HepG2 (cell line): ENCODE data around the gene GPATCH2. TPM values are rescaled to one million over a fixed set of nuclear protein-coding genes. Genes with fewer than 3 reads are reported as not detected.

Source experiments
- ATAC-seq: fragments of 200-7000 bp; cut with Tn5 transposase; 3 replicates; pipeline ENCODE4 v1.9.1; 2020; ENCODE audit warnings: mild to moderate bottlenecking, moderate library complexity
- BruUV-seq: library from RNA; stranded (reverse); fragments of 400-500 nt; replicated peaks from 2 replicates; lab custom pipeline; 2021; lab: Mats Ljungman, UMichigan
- CTCF ChIA-PET: fragments of 300-600 bp; formaldehyde crosslinking; extraction: SDS; loops from one replicate; lab custom pipeline; 2021; ENCODE audit warnings: low total read pairs, inconsistent platforms, low intra/inter-chr PET ratio; lab: Yijun Ruan, JAX
- POLR2A ChIA-PET: fragments of 350-600 bp; sonication (Branson Sonifier 250); formaldehyde crosslinking; loops from one replicate; lab custom pipeline; 2020; ENCODE audit warnings: antibody characterized with exemption, inconsistent platforms; lab: Yijun Ruan, JAX
- DNase-seq: peaks from one replicate; pipeline ENCODE4 v3.0.0-alpha.2; 2015; ENCODE audit warnings: low spot score
- FAIRE-seq: peaks from 3 replicates; lab custom pipeline; 2011; peaks lifted over from hg19 to GRCh38; lab: Jason Lieb, UNC
- H2AFZ ChIP-seq: one replicate; pipeline ENCODE4 v1.6.1; 2011; ENCODE audit warnings: low read length, inconsistent platforms
- H3K27ac ChIP-seq: fragments of 300-600 bp; 3 replicates; pipeline ENCODE4 v1.8.0; 2011; ENCODE audit warnings: mixed run types, mild to moderate bottlenecking, mixed read lengths, low read length, inconsistent platforms; ENCODE audit not compliant: insufficient read depth; ENCODE audit errors: extremely low read length
- H3K27me3 ChIP-seq, 2 experiments: fragments of 200-600 bp in 1 of 2; 2 replicates in 1 of 2; 3 replicates in 1 of 2; pipeline versions ENCODE4 v1.6.0 to v1.8.0; 2011; ENCODE audit warnings: low read length in 2 of 2, mild to moderate bottlenecking in 2 of 2, moderate library complexity in 2 of 2, inconsistent platforms in 1 of 2; ENCODE audit not compliant: insufficient read depth in 2 of 2, control insufficient read depth in 1 of 2
- H3K36me3 ChIP-seq, 2 experiments: fragments of 200-600 bp in 1 of 2; replicated peaks in 1 of 2; 2 replicates in 1 of 2; 3 replicates in 1 of 2; pipeline versions ENCODE4 v1.5.1 to v1.8.0; 2011; ENCODE audit warnings: low read length in 2 of 2, inconsistent platforms in 1 of 2; ENCODE audit not compliant: insufficient read depth in 2 of 2, control insufficient read depth in 1 of 2
- H3K4me1 ChIP-seq: 2 replicates; pipeline ENCODE4 v1.5.1; 2012; ENCODE audit warnings: low read length, inconsistent platforms; ENCODE audit not compliant: insufficient read depth
- H3K4me2 ChIP-seq: 2 replicates; pipeline ENCODE4 v1.6.0; 2011; ENCODE audit warnings: low read depth, low read length, inconsistent platforms
- H3K4me3 ChIP-seq, 3 experiments: fragments of 200-600 bp in 1 of 3; sonication (generic), shearing (Covaris generic) in 1 of 3; replicated peaks in 1 of 3; 2 replicates each; pipeline ENCODE4 v1.5.1; 2011 to 2016; ENCODE audit warnings: low read length in 3 of 3, inconsistent platforms in 2 of 3, low read depth in 2 of 3, mild to moderate bottlenecking in 2 of 3, control low read depth in 1 of 3, mixed read lengths in 1 of 3; ENCODE audit not compliant: insufficient read depth in 1 of 3
- H3K79me2 ChIP-seq: one replicate; pipeline ENCODE4 v1.6.1; 2011; ENCODE audit warnings: low read length, inconsistent platforms; ENCODE audit not compliant: insufficient read depth
- H3K9ac ChIP-seq: 2 replicates; pipeline ENCODE4 v1.6.0; 2011; ENCODE audit warnings: mild to moderate bottlenecking, low read depth, low read length, inconsistent platforms; ENCODE audit not compliant: insufficient read depth
- H3K9me3 ChIP-seq: 2 replicates; pipeline ENCODE4 v1.5.1; 2012; ENCODE audit warnings: mild to moderate bottlenecking, low read length
- H4K20me1 ChIP-seq: 2 replicates; pipeline ENCODE4 v1.6.0; 2011; ENCODE audit warnings: inconsistent platforms, mild to moderate bottlenecking, low read length, moderate library complexity; ENCODE audit not compliant: insufficient read depth
- ARNT2 ChIP-seq: sonication (generic); formaldehyde crosslinking; IDR thresholded peaks from 2 replicates; pipeline ENCODE4 v1.8.0; 2022; ENCODE audit warnings: mild to moderate bottlenecking, low read depth, missing genetic modification reagents, moderate library complexity
- ATF1 ChIP-seq: IDR thresholded peaks from 2 replicates; pipeline ENCODE4 v1.6.1; 2016; ENCODE audit warnings: mild to moderate bottlenecking, control low read depth
- BHLHE40 ChIP-seq: IDR thresholded peaks from 2 replicates; pipeline ENCODE4 v1.6.1; 2011; ENCODE audit warnings: low read length, improper control_type of control experiment
- FOXO1 ChIP-seq: sonication (generic); formaldehyde crosslinking; IDR thresholded peaks from 2 replicates; pipeline ENCODE4 v1.4.0; 2020; ENCODE audit warnings: missing genetic modification reagents
- GATAD2A ChIP-seq: IDR thresholded peaks from 2 replicates; pipeline ENCODE4 v1.6.1; 2016
- HIVEP1 ChIP-seq: sonication (generic); formaldehyde crosslinking; IDR thresholded peaks from 2 replicates; pipeline ENCODE4 v1.4.0; 2020; ENCODE audit warnings: mild to moderate bottlenecking, missing genetic modification reagents
- ISX ChIP-seq: sonication (generic); formaldehyde crosslinking; conservative IDR thresholded peaks from 2 replicates; pipeline ENCODE4 v1.5.0; 2020; ENCODE audit warnings: missing genetic modification reagents
- NFYB ChIP-seq: sonication (generic); formaldehyde crosslinking; IDR thresholded peaks from 2 replicates; pipeline ENCODE4 v1.4.0; 2020; ENCODE audit warnings: missing genetic modification reagents
- REPIN1 ChIP-seq: sonication (generic); formaldehyde crosslinking; IDR thresholded peaks from 2 replicates; pipeline ENCODE4 v1.8.0; 2022; ENCODE audit warnings: missing genetic modification reagents, low read depth, mild to moderate bottlenecking, borderline replicate concordance
- REXO4 ChIP-seq: sonication (generic); formaldehyde crosslinking; IDR thresholded peaks from 2 replicates; pipeline ENCODE4 v1.8.0; 2022; ENCODE audit warnings: missing genetic modification reagents, mild to moderate bottlenecking, borderline replicate concordance
- SNAI1 ChIP-seq: sonication (generic); formaldehyde crosslinking; IDR thresholded peaks from 2 replicates; pipeline ENCODE4 v1.5.0; 2020; ENCODE audit warnings: mild to moderate bottlenecking, missing genetic modification reagents, borderline replicate concordance
- SNAPC2 ChIP-seq: sonication (generic); formaldehyde crosslinking; IDR thresholded peaks from 2 replicates; pipeline ENCODE4 v1.8.1; 2022; ENCODE audit warnings: mild to moderate bottlenecking, missing genetic modification reagents
- ZNF253 ChIP-seq: sonication (generic); formaldehyde crosslinking; IDR thresholded peaks from 2 replicates; pipeline ENCODE4 v1.8.0; 2022; ENCODE audit warnings: mild to moderate bottlenecking, missing genetic modification reagents, borderline replicate concordance
- ZNF776 ChIP-seq: sonication (generic); formaldehyde crosslinking; IDR thresholded peaks from 2 replicates; pipeline ENCODE4 v1.4.0; 2020; ENCODE audit warnings: mild to moderate bottlenecking, missing genetic modification reagents
- ZNF792 ChIP-seq: IDR thresholded peaks from 2 replicates; pipeline ENCODE4 v1.6.1; 2016
- ZZZ3 ChIP-seq: sonication (generic); formaldehyde crosslinking; IDR thresholded peaks from 2 replicates; pipeline ENCODE4 v1.4.0; 2020; ENCODE audit warnings: missing genetic modification reagents, mild to moderate bottlenecking, borderline replicate concordance
- WGBS: methylation state at CpG from one replicate; pipeline ENCODE4 v1.1.6; 2017; ENCODE audit warnings: low lambda C conversion rate; 5-methylcytosine and 5-hydroxymethylcytosine counted together
- in situ Hi-C: cut with HindIII; loops from 2 replicates; pipeline ENCODE4 v1.10.0; 2017; ENCODE audit warnings: low pct_unique_long_range_greater_than_20kb; ENCODE audit not compliant: extremely low pct_ligation_motif_present
- intact Hi-C: fragments of 100-400 bp; cut with micrococcal nuclease; formaldehyde crosslinking; loops from one replicate; pipeline ENCODE4 v1.10.0; 2022; ENCODE audit not compliant: unreplicated experiment
- polyA plus RNA-seq, 8 experiments: library from polyadenylated mRNA; depleted of rRNA in 3 of 8; stranded (reverse) in 7 of 8; unstranded in 1 of 8; fragments of >200 nt; fragmentation: Illumina TruSeq in 4 of 8; extraction: Trizol in 4 of 8; gene quantifications; 2 replicates each; pipeline versions ENCODE4 v1.2.1 to v1.2.3, GENCODE V29; 2011 to 2016; ENCODE audit warnings: low read depth in 4 of 8, missing spikeins in 1 of 8, mixed read lengths in 1 of 8; ENCODE audit not compliant: insufficient read depth in 1 of 8
- total RNA-seq, 5 experiments: library from RNA; depleted of rRNA; stranded (reverse); fragments of >200 nt; fragmentation: Illumina TruSeq; extraction: Trizol; gene quantifications; 2 replicates each; pipeline ENCODE4 v1.2.3, GENCODE V29; 2016; ENCODE audit warnings: low read depth in 1 of 5
- TF ChIP-seq, protein P1 (sequence below): IDR thresholded peaks from 2 replicates; pipeline ENCODE4 v1.6.1; 2016

The GPATCH2 gene
- total and polyA plus RNA-seq, 2 of the 13 experiments (the other 11 are each of a cell fraction or from before 2014, with no cell fraction given), result 3.5 to 15.7 TPM

DNA sequence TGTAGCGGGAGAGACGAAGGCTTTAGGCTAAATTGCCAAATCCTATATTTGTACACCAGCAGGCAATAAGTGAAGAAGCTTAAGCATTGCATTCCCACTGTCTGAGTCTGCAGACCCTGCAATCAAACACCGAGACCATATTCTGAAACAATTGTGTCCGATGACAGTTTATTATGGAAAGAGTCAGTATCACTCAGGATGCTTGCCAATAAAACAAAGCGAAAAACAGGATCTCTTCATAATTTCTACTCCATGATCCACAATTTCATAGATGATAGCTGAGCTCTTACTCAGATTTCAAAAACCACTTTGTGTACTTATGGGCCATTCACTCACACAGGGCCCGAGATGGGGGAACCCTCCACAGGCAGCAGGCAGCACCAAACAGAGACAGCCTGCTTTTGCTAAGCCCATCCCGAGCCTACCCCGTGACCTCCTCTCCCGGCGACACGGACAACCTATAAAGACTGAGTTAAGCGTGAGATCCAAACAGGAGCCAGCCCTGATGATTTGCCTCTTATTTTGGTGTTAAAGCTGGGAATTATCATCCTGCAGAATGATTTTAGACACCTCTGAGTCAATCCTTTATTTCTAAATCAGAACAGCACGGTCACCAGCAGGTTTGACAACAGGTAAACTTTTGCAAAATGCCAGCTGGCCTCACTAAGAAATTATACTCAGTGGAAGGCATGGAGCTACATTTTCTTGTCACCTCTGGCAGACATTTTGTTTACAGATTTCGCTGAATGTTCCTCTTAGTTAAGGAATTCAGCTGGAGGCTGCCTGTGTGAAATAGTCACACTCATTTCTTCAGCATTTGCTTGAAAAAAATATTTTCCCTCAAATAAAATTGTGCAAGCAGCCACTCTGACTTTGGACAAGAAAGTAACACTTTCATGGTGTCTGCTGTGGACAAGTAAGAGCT lies 212.4 kb downstream of the GPATCH2 start:
- H3K9me3 ChIP-seq, result no peaks in the 10 kb centered on the region
- ATAC-seq (peak; percentile 60; the same call in 1 of the 3 replicates), DNase-seq (no peak), FAIRE-seq (no peak)
- TF ChIP-seq BHLHE40, result no peak
- TF ChIP-seq, protein P1, sequence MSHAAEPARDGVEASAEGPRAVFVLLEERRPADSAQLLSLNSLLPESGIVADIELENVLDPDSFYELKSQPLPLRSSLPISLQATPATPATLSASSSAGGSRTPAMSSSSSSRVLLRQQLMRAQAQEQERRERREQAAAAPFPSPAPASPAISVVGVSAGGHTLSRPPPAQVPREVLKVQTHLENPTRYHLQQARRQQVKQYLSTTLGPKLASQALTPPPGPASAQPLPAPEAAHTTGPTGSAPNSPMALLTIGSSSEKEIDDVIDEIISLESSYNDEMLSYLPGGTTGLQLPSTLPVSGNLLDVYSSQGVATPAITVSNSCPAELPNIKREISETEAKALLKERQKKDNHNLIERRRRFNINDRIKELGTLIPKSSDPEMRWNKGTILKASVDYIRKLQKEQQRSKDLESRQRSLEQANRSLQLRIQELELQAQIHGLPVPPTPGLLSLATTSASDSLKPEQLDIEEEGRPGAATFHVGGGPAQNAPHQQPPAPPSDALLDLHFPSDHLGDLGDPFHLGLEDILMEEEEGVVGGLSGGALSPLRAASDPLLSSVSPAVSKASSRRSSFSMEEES (CRISPR knock-in tag), result no peak
- no peak for TF ChIP-seq ATF1 (CRISPR knock-in tag)
- TF ChIP-seq REPIN1 (CRISPR knock-in tag), result no peak
- TF ChIP-seq ARNT2, result no peak
- no peak for TF ChIP-seq ISX (CRISPR knock-in tag)
- H3K4me3 ChIP-seq, result no peak overlapping the region
- no peaks in the 10 kb centered on the region for H3K79me2 ChIP-seq
- H2AFZ ChIP-seq, result no peak overlapping the region
- H3K4me1 ChIP-seq, result no peaks in the 10 kb centered on the region
- H3K9ac ChIP-seq, result no peak overlapping the region
- H4K20me1 ChIP-seq, result no peaks in the 10 kb centered on the region
- BruUV-seq, result no TSS peak
- in situ Hi-C loops (no loop called here), intact Hi-C loops (no loop called here)
- no peak overlapping the region for H3K27ac ChIP-seq
- ChIA-PET CTCF (no interaction called here), POLR2A (no interaction called here)
- no peak overlapping the region; the same call in 1 of the 2 replicates for H3K4me2 ChIP-seq
- H3K27me3 ChIP-seq, result no peaks in the 10 kb centered on the region
- H3K36me3 ChIP-seq, result no peaks in the 10 kb centered on the region
- 25% methylated on average over 14 of the region's 14 CpGs for WGBS

GRCh38 chr1:217417363-217417762 lies 213.5 kb downstream of the GPATCH2 start:
- in situ Hi-C loops, result no loop called here
- no peak overlapping the region for H3K4me2 ChIP-seq
- TF ChIP-seq NFYB (CRISPR knock-in tag), result no peak
- TF ChIP-seq ZNF253 (CRISPR knock-in tag), result no peak
- no peak for TF ChIP-seq FOXO1 (CRISPR knock-in tag)
- TF ChIP-seq HIVEP1 (CRISPR knock-in tag), result no peak
- no peak for TF ChIP-seq ZNF792 (CRISPR knock-in tag)
- TF ChIP-seq REXO4 (CRISPR knock-in tag), result no peak
- no peak for TF ChIP-seq ZZZ3 (CRISPR knock-in tag)
- no peak for TF ChIP-seq ZNF776 (CRISPR knock-in tag)
- no peak for TF ChIP-seq GATAD2A (CRISPR knock-in tag)
- no peak for TF ChIP-seq SNAI1
- no peak for TF ChIP-seq SNAPC2 (CRISPR knock-in tag)

More at GRCh38 chr1:217417363-217417762, 213.5 kb downstream of the GPATCH2 start:
- Histone ChIP-seq H2AFZ (no peak overlapping the region), H3K27me3 (no peaks in the 10 kb centered on the region), H3K4me3 (no peak overlapping the region), H3K36me3 (no peaks in the 10 kb centered on the region), H4K20me1 (no peaks in the 10 kb centered on the region), H3K9me3 (no peaks in the 10 kb centered on the region), H3K79me2 (no peaks in the 10 kb centered on the region), H3K27ac (no peak overlapping the region), H3K4me1 (no peaks in the 10 kb centered on the region), H3K9ac (no peak overlapping the region)
- no TSS peak for BruUV-seq
- intact Hi-C loops, result no loop called here
- no peak for FAIRE-seq
- ChIA-PET CTCF (no interaction called here), POLR2A (no interaction called here)
- WGBS, result 9% methylated on average over 3 of the region's 3 CpGs
- DNase-seq, result no peak
- ATAC-seq, result no peak
